Limb (tissue), 2 donors: ENCODE data around the gene PNO1.
"Not testable (repeated sequence)": the region's sequence is repeated elsewhere in the genome, so short reads cannot be mapped to it uniquely, and the experiment has no call there.

Source experiments
- DNase-seq, 2 donors: peaks; one replicate each; pipeline ENCODE4 v3.0.0-alpha.2; 2016; ENCODE audit errors: extremely low spot score in 2 of 2

Gene PNO1

GRCh38 chr2:68157402-68158133 lies at the start of gene PNO1:
TSS of gene PNO1 (plus strand) at chr2:68157888. CDS start at chr2:68157935, 47 bp downstream.
- peak; percentile 95 to 97 for DNase-seq

GRCh38 chr2:68108120-68108519 lies 49.6 kb upstream of the PNO1 start:
- DNase-seq: no peak

- DNase-seq: no peak
Measured at GRCh38 chr2:68110102-68110501, 47.6 kb upstream of the PNO1 start.

GRCh38 chr2:68115965-68116364 lies 41.7 kb upstream of the PNO1 start:
- no peak for DNase-seq

GRCh38 chr2:68117922-68118321 lies 39.8 kb upstream of the PNO1 start:
- not testable (repeated sequence) for DNase-seq

- no peak for DNase-seq
Measured at GRCh38 chr2:68118816-68119215, 38.9 kb upstream of the PNO1 start.

- no peak for DNase-seq
Measured at GRCh38 chr2:68119504-68119903, 38.2 kb upstream of the PNO1 start.

GRCh38 chr2:68121873-68122679 lies 35.6 kb upstream of the PNO1 start:
- peak; percentile 58 to 90 for DNase-seq

GRCh38 chr2:68122680-68122964 lies 35.1 kb upstream of the PNO1 start:
- no peak for DNase-seq

- no peak for DNase-seq
Measured at GRCh38 chr2:68124321-68124720, 33.4 kb upstream of the PNO1 start.

GRCh38 chr2:68125821-68126220 lies 31.9 kb upstream of the PNO1 start:
- no peak for DNase-seq

GRCh38 chr2:68126561-68126960 lies 31.1 kb upstream of the PNO1 start:
- no peak for DNase-seq

- DNase-seq: no peak
Measured at GRCh38 chr2:68127358-68128242, 30.1 kb upstream of the PNO1 start.

- no peak for DNase-seq
Measured at GRCh38 chr2:68134120-68134519, 23.6 kb upstream of the PNO1 start.

GRCh38 chr2:68134554-68134953 lies 23.1 kb upstream of the PNO1 start:
- no peak for DNase-seq

GRCh38 chr2:68135448-68136320 lies 22.0 kb upstream of the PNO1 start:
- DNase-seq: no peak

GRCh38 chr2:68141875-68142274 lies 15.8 kb upstream of the PNO1 start:
- no peak for DNase-seq

- no peak for DNase-seq
Measured at GRCh38 chr2:68151037-68151436, 6.7 kb upstream of the PNO1 start.

GRCh38 chr2:68152681-68153347 lies 4.9 kb upstream of the PNO1 start:
- DNase-seq: no peak

GRCh38 chr2:68155618-68156017 lies 2.1 kb upstream of the PNO1 start:
- DNase-seq: no peak

GRCh38 chr2:68156419-68156818 lies 1.3 kb upstream of the PNO1 start:
- DNase-seq: no peak
